GM23248 (cell line): Measurements from ENCODE around the gene HMCN1.

Experiments used
- EZH2 ChIP-seq: fragments of 200-600 bp; sonication (generic); IDR thresholded peaks from 2 replicates; pipeline ENCODE4 v1.6.1; 2018; ENCODE audit warnings: antibody characterized with exemption, mild to moderate bottlenecking; ENCODE audit not compliant: insufficient read depth, poor library complexity, severe bottlenecking
- EZH2phosphoT487 ChIP-seq: fragments of 200-600 bp; sonication (generic); IDR thresholded peaks from 2 replicates; pipeline ENCODE4 v1.6.1; 2018; ENCODE audit warnings: antibody characterized with exemption, moderate library complexity, mild to moderate bottlenecking, low read depth; ENCODE audit not compliant: insufficient read depth

DNA sequence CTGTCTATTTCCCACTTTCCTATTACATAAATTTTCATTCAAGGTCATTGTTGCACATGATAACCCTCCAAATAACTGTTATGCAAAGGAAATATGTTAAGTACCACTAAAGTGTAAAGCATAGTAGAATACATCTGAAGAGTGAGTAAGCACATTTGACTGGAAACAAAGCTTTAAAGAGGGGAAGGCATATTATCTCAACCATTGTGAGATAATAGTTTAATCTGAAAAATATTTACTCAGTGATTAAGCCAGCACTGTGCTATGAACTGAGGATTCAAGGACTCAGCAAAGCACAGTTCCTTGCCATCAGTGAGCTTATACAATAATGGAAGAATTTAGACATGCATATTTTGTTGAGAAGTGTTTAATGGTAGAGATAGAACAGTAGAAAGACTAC is 127.4 kb downstream of the HMCN1 start:
- TF ChIP-seq EZH2phosphoT487: no peak
- no peak for TF ChIP-seq EZH2
